SK-N-MC (cell line): Measurements from ENCODE around the gene GEMIN4.
"Not testable (repeated sequence)": the region's sequence is repeated elsewhere in the genome, so short reads cannot be mapped to it uniquely, and the experiment has no call there.

Experiments used
- DNase-seq: peaks from one replicate; pipeline ENCODE4 v3.0.0-alpha.2; 2011; ENCODE audit warnings: low read depth, low spot score
- H3K27ac ChIP-seq: fragments of 200-600 bp; sonication (generic); 2 replicates; pipeline ENCODE4 v1.5.1; 2016; ENCODE audit warnings: mixed run types
- H3K36me3 ChIP-seq: fragments of 200-600 bp; sonication (generic); 2 replicates; pipeline ENCODE4 v1.6.1; 2017; ENCODE audit warnings: antibody characterized with exemption, low read length, mixed read lengths; ENCODE audit not compliant: insufficient read depth
- H3K4me3 ChIP-seq: fragments of 200-600 bp; sonication (generic); 2 replicates; pipeline ENCODE4 v1.5.1; 2016
- H3K9ac ChIP-seq: fragments of 200-600 bp; sonication (generic); 2 replicates; pipeline ENCODE4 v1.8.0; 2017; ENCODE audit warnings: mixed run types, mixed read lengths; ENCODE audit not compliant: insufficient read length
- H3K9me3 ChIP-seq: fragments of 200-600 bp; sonication (generic); 2 replicates; pipeline ENCODE4 v1.6.1; 2017; ENCODE audit warnings: low read depth, mild to moderate bottlenecking, antibody characterized with exemption, low read length, moderate library complexity, mixed read lengths
- EZH2 ChIP-seq: fragments of 200-600 bp; sonication (generic); IDR thresholded peaks from one replicate; pipeline ENCODE4 v1.6.1; 2017; ENCODE audit warnings: antibody characterized with exemption
- FOXP2 ChIP-seq: optimal IDR thresholded peaks from 2 replicates; pipeline ENCODE3; 2011; ENCODE audit warnings: mild to moderate bottlenecking, moderate library complexity; ENCODE audit not compliant: insufficient read depth; ENCODE audit errors: extremely low read length, control extremely low read depth
- POLR2AphosphoS5 ChIP-seq: IDR thresholded peaks from 2 replicates; pipeline ENCODE4 v1.6.1; 2012; ENCODE audit warnings: mild to moderate bottlenecking, low read depth, low read length, borderline replicate concordance

The GEMIN4 gene

DNA sequence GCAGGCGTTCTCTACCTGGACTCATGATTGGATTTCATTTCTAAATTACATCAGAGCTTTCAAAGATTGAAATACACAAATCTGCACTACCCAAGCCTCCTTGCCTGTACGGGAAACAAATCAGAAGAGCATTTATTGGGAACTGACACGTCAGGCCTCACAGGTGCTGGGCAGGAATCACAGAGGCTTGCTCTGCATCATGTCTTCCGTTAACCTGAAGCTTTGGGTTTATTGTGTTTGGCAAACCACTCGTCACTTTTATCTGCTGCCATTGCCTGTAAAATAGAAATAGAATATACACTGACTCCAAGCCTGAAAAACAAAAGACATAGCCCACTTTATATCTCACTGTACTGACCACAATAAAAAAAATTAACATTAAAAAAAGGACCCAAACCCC lies 7.9 kb upstream of the GEMIN4 start:
- Histone ChIP-seq H3K27ac (no peak overlapping the region), H3K4me3 (no peak overlapping the region), H3K9ac (no peak overlapping the region), H3K9me3 (no peaks in the 10 kb centered on the region), H3K36me3 (peaks cover 52% of the 10 kb centered on the region)
- no peak for DNase-seq
- TF ChIP-seq EZH2, result no peak

DNA sequence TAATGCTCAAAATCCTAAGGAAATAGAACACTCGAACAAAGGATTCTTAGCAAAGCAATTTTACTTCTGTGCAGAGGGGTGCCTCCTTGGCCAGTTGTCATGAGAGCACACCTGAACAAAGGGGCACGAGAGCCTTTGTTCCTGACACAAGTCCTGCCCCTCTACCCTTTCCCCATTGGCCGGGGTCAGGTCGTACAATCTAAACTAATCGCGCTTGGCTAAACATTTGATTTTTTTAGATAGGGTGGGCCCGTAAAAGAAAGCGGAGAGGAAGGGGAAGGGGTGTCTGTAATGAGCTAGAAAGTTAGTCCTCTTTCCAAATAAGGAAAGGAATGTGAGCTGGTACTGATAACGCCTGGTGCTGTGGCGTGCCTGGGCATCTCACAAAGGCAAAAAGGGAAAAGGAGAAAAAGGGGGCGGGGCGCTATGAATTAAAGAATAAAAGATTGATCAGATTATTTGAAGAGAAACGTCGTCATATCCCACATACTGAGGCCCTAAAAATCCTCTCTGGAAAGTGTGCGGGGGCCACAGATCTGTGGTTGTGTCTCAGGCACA lies 4.0 kb upstream of the GEMIN4 start:
- H3K9ac ChIP-seq, H3K9me3 ChIP-seq, DNase-seq, H3K4me3 ChIP-seq: not testable (repeated sequence)
- Histone ChIP-seq H3K36me3 (peaks cover 29% of the 10 kb centered on the region; the same call in 1 of the 2 replicates), H3K27ac (peak overlapping the region; percentile 36; the same call in 1 of the 2 replicates)

DNA sequence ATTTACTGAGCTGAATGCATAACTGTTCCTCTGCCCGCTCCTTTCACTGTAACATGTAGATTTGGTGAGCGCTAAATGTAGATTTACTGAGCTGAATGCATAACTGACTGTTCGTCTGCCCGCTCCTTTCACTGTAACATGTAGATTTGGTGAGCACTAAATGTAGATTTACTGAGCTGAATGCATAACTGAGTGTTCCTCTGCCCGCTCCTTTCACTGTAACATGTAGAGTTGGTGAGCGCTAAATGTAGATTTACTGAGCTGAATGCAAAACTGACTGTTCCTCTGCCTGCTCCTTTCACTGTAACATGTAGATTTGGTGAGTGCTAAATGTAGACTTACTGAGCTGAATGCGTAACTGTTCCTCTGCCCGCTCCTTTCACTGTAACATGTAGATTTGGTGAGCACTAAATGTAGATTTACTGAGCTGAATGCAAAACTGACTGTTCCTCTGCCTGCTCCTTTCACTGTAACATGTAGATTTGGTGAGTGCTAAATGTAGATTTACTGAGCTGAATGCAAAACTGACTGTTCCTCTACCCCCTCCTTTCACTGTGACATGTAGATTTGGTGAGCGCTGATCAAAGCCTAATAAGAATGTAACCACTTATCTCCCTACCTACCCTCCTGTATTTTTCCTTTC lies 3.4 kb upstream of the GEMIN4 start:
- H3K9ac ChIP-seq, H3K27ac ChIP-seq, H3K9me3 ChIP-seq: not testable (repeated sequence)

DNA sequence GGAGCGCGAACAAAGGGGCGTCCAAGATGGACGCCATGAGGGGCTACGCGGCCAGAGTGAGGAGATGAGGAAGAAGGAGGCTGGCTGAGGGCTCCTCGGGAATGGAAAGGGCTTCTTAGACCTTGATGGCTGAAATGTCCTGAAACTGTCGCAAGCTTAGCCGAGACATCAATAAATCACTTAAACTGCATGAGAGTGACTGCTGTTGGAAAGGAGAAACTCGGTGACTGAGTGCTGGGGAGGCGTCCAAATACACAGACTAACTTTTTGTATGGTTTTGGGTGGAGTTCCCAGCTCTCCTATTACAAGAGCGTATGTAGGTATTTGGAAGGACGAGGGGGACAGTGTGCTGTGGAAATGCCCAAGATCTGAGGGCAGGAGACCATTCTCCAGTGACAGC lies 1.4 kb upstream of the GEMIN4 start:
- no peak overlapping the region for H3K4me3 ChIP-seq
- H3K9ac ChIP-seq, result no peak overlapping the region
- no peak for TF ChIP-seq POLR2AphosphoS5
- no peak for TF ChIP-seq EZH2
- TF ChIP-seq FOXP2, result no peak
- no peak for DNase-seq
- H3K27ac ChIP-seq, result no peak overlapping the region
- H3K36me3 ChIP-seq, result peaks cover 16% of the 10 kb centered on the region; the same call in 1 of the 2 replicates
- H3K9me3 ChIP-seq, result no peaks in the 10 kb centered on the region

More for the DNA sequence above, 3.4 kb upstream of the GEMIN4 start:
- not testable (repeated sequence) for H3K4me3 ChIP-seq, DNase-seq
- H3K36me3 ChIP-seq, result peaks cover 23% of the 10 kb centered on the region; the same call in 1 of the 2 replicates

DNA sequence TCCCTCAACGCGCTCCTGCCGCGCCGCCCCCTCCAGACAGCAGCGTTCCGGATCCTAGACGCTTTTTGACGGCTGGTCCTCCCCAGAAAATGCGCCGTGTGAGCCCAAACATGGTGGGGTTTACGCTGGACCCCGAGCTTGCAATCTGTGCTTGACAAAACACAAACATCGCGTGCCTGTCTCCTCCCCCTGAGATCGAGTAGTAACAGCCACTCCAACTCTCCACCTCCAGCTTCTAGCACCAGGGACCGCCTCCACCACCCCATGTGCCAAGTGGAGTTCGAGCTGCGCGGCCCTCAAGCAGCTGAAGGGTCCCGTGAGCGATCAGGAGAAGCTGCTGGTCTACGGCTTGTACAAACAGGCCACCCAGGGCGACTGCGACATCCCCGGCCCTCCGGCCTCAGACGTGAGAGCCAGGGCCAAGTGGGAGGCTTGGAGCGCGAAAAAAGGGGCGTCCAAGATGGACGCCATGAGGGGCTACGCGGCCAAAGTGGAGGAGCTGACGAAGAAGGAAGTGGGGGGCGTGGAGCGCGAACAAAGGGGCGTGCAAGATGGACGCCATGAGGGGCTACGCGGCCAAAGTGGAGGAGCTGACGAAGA lies 656 bp upstream of the GEMIN4 start:
- Histone ChIP-seq H3K9ac (peak overlapping the region; percentile 97), H3K4me3 (peak overlapping the region; percentile 86), H3K27ac (peak overlapping the region; percentile 82), H3K36me3 (peaks cover 18% of the 10 kb centered on the region; the same call in 1 of the 2 replicates), H3K9me3 (no peaks in the 10 kb centered on the region)
- no peak for TF ChIP-seq POLR2AphosphoS5
- no peak for TF ChIP-seq FOXP2
- no peak for TF ChIP-seq EZH2
- no peak for DNase-seq

DNA sequence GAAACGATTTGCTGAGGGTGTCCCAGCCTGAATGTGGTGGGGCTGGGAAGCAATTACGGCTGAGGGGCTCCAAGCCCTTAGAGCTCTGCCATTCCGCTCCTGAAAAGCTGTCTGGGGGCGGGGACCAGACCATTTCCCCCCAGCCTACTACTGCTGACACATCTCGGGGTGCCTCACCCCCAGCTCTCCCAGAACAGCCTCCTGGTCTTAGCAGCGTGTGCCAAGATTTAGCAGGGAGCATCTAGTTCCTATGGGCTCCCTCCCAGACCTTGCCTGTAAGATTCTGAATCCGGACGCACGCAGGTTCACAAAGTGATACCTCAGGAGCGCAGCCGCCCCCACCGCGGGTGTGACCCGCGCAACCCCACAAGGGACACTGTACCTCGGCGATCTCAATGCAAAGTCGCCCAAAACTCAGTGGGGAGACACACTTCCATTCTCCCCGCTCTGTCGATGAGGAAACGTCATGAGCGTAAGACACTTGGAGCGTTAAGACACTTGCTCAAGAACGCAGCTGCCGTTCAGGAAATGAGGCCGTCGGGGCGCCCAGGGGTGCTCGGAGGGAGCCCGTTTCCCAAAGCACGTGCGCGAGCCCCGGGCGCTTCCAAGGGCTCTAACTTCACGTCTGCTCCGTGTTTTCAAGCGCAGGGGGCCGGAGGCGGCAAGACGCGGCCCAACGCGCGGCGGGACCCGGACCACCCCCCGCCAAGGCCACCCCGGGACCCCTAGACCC lies 629 bp downstream of the GEMIN4 start:
- H3K9me3 ChIP-seq, result no peaks in the 10 kb centered on the region
- peaks cover 21% of the 10 kb centered on the region; the same call in 1 of the 2 replicates for H3K36me3 ChIP-seq
- H3K27ac ChIP-seq, result peak overlapping the region; percentile 77
- peak overlapping the region; percentile 97 for H3K9ac ChIP-seq
- TF ChIP-seq POLR2AphosphoS5 (no peak), FOXP2 (no peak), EZH2 (no peak)
- no peak for DNase-seq
- peak overlapping the region; percentile 86 for H3K4me3 ChIP-seq

DNA sequence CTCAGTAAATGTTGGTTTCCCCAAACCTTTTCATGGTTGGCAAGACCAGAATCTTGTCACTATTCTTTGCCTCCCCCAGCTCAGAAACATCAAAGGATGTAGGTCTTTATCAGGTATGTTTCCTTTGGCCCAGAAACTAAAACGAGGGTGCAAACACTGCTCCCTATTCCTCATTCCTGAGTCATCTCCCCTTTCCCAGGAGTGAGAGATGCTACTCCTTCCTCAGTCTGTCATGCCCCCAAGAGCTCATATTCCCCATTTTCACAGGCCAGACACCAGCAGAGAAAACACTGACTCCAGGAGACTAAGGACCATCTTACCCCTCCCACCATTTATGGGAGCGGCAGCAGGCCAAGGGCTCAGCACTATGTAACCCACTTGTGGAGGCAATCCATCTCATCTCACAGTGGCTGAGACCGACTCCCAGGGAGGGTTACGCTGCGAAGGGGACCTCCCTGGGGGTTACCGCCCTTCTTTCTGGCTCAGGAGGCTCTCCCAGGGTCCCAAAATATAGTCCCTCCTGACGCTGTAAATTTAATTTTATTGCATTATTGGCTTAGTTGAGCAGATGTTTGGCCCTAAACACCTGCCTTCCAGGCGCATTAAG lies 1.5 kb downstream of the GEMIN4 start:
- Histone ChIP-seq H3K4me3 (peak overlapping the region; percentile 86), H3K9ac (peak overlapping the region; percentile 97), H3K27ac (no peak overlapping the region), H3K9me3 (no peaks in the 10 kb centered on the region), H3K36me3 (peaks cover 29% of the 10 kb centered on the region)
- DNase-seq, result no peak
- TF ChIP-seq POLR2AphosphoS5, result no peak
- no peak for TF ChIP-seq EZH2
- TF ChIP-seq FOXP2, result no peak

DNA sequence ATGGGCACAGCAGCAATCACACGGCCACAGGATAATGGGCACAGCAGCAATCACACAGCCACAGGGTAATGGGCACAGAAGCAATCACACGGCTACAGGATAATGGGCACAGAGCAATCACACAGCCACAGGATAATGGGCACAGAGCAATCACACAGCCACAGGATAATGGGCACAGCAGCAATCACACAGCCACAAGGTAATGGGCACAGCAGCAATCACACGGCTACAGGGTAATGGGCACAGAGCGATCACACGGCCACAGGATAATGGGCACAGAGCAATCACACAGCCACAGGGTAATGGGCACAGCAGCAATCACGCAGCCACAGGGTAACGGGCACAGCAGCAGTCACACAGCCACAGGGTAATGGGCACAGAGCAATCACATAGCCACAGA lies 2.7 kb downstream of the GEMIN4 start:
- DNase-seq, H3K9me3 ChIP-seq, H3K27ac ChIP-seq: not testable (repeated sequence)
- H3K36me3 ChIP-seq, result peaks cover 41% of the 10 kb centered on the region
- H3K9ac ChIP-seq, result peak overlapping the region; percentile 97
- peak overlapping the region; percentile 86 for H3K4me3 ChIP-seq

DNA sequence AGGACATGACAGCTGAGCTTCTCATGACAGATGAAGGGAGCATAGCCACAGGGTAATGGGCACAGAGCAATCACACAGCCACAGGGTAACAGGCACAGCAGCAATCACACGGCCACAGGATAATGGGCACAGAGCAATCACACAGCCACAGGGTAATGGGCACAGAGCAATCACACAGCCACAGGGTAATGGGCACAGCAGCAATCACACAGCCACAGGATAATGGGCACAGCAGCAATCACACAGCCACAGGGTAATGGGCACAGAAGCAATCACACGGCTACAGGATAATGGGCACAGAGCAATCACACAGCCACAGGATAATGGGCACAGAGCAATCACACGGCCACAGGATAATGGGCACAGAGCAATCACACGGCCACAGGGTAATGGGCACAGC lies 3.5 kb downstream of the GEMIN4 start:
- H3K4me3 ChIP-seq, H3K9me3 ChIP-seq, DNase-seq, H3K9ac ChIP-seq, H3K27ac ChIP-seq: not testable (repeated sequence)
- peaks cover 48% of the 10 kb centered on the region for H3K36me3 ChIP-seq
